Endothelial cell of umbilical vein (primary cell): ENCODE measurements around the gene SEMA6A. TPM values are rescaled to one million over a fixed set of nuclear protein-coding genes. Genes with fewer than 3 reads are reported as not detected.

ENCODE experiments used
- BruUV-seq: library from RNA; stranded (reverse); fragments of 400-500 nt; replicated peaks from 2 replicates; lab custom pipeline; 2021; lab: Mats Ljungman, UMichigan
- CTCF ChIA-PET: fragments of 300-600, 350-600 bp; sonication (Branson Sonifier 250); formaldehyde crosslinking; loops from one replicate; lab custom pipeline; 2021; ENCODE audit warnings: antibody characterized with exemption, inconsistent platforms; lab: Charles Lee
- POLR2A ChIA-PET: fragments of 300-600, 350-600 bp; sonication (Branson Sonifier 250); formaldehyde crosslinking; loops from one replicate; lab custom pipeline; 2021; ENCODE audit warnings: antibody characterized with exemption, inconsistent platforms; lab: Charles Lee
- DNase-seq: peaks from one replicate; pipeline ENCODE4 v3.0.0-alpha.2; 2011; ENCODE audit warnings: low read depth, low spot score
- FAIRE-seq: peaks from 2 replicates; lab custom pipeline; 2011; peaks lifted over from hg19 to GRCh38; lab: Jason Lieb, UNC
- H2AFZ ChIP-seq: 2 replicates; pipeline ENCODE4 v1.6.0; 2012; ENCODE audit warnings: low read depth, low read length, control low read depth, inconsistent platforms
- H3K27ac ChIP-seq: 2 replicates; pipeline ENCODE4 v1.5.1; 2011; ENCODE audit warnings: low read depth, mild to moderate bottlenecking, control low read depth, low read length, moderate library complexity; ENCODE audit not compliant: insufficient read depth
- H3K27me3 ChIP-seq, 2 experiments: 2 replicates each; pipeline versions ENCODE4 v1.6.0 to v1.6.1; 2011; ENCODE audit warnings: low read length in 2 of 2, mixed read lengths in 1 of 2; ENCODE audit not compliant: control insufficient read depth in 2 of 2, insufficient read depth in 2 of 2
- H3K36me3 ChIP-seq, 2 experiments: 2 replicates in 1 of 2; 3 replicates in 1 of 2; pipeline ENCODE4 v1.5.1; 2011; ENCODE audit warnings: low read length in 2 of 2, mild to moderate bottlenecking in 1 of 2, moderate library complexity in 1 of 2; ENCODE audit not compliant: control insufficient read depth in 2 of 2, insufficient read depth in 2 of 2; ENCODE audit errors: extremely low read depth in 1 of 2
- H3K4me1 ChIP-seq: 3 replicates; pipeline ENCODE4 v1.5.1; 2011; ENCODE audit warnings: mild to moderate bottlenecking, low read length; ENCODE audit not compliant: control insufficient read depth, insufficient read depth; ENCODE audit errors: extremely low read depth
- H3K4me2 ChIP-seq: 2 replicates; pipeline ENCODE4 v1.6.1; 2011; ENCODE audit warnings: low read length, control low read depth, mixed read lengths; ENCODE audit not compliant: insufficient read depth
- H3K4me3 ChIP-seq, 3 experiments: fragments of 200-600 bp in 1 of 3; sonication (generic), shearing (Covaris generic) in 1 of 3; replicated peaks in 1 of 3; 2 replicates each; pipeline ENCODE4 v1.5.1; 2011 to 2016; ENCODE audit warnings: control low read depth in 3 of 3, low read length in 3 of 3, mild to moderate bottlenecking in 2 of 3, inconsistent platforms in 1 of 3, low read depth in 1 of 3, moderate library complexity in 1 of 3; ENCODE audit not compliant: insufficient read depth in 1 of 3
- H3K79me2 ChIP-seq: 2 replicates; pipeline ENCODE4 v1.6.0; 2012; ENCODE audit warnings: low read length, inconsistent platforms; ENCODE audit not compliant: control insufficient read depth, insufficient read depth
- H3K9ac ChIP-seq: replicated peaks from 2 replicates; pipeline ENCODE3; 2011; ENCODE audit warnings: low read length, control low read depth; ENCODE audit not compliant: insufficient read depth; ENCODE audit errors: extremely low read depth
- H3K9me1 ChIP-seq: replicated peaks from 3 replicates; pipeline ENCODE4 v1.6.0; 2011; ENCODE audit warnings: mild to moderate bottlenecking, low read length; ENCODE audit not compliant: control insufficient read depth, insufficient read depth; ENCODE audit errors: extremely low read depth
- H3K9me3 ChIP-seq: replicated peaks from 2 replicates; pipeline ENCODE4 v1.5.1; 2012; ENCODE audit warnings: low read length, inconsistent platforms; ENCODE audit not compliant: control insufficient read depth, insufficient read depth
- H4K20me1 ChIP-seq: replicated peaks from 2 replicates; pipeline ENCODE3; 2011; ENCODE audit warnings: mild to moderate bottlenecking, low read length; ENCODE audit not compliant: control insufficient read depth, insufficient read depth; ENCODE audit errors: extremely low read depth
- CTCF ChIP-seq, 2 donors: IDR thresholded peaks; 1 replicate in 1 of 2; 2 replicates in 1 of 2; pipeline ENCODE4 v1.5.1; 2011; ENCODE audit warnings: low read length in 2 of 2, mild to moderate bottlenecking in 2 of 2, moderate library complexity in 2 of 2, control low read depth in 1 of 2, inconsistent platforms in 1 of 2, low read depth in 1 of 2; ENCODE audit not compliant: insufficient read depth in 1 of 2; ENCODE audit errors: extremely low read depth in 1 of 2
- EZH2 ChIP-seq: IDR thresholded peaks from 2 replicates; pipeline ENCODE4 v1.6.1; 2012; ENCODE audit warnings: borderline replicate concordance, low read depth, mild to moderate bottlenecking, moderate library complexity, low read length, inconsistent platforms; ENCODE audit not compliant: severe bottlenecking
- FOS ChIP-seq: IDR thresholded peaks from 2 replicates; pipeline ENCODE4 v1.6.1; 2011; ENCODE audit warnings: mild to moderate bottlenecking, low read length, moderate library complexity, borderline replicate concordance; ENCODE audit not compliant: insufficient read depth
- GATA2 ChIP-seq: IDR thresholded peaks from 2 replicates; pipeline ENCODE4 v1.7.0; 2011; ENCODE audit warnings: low read depth, mild to moderate bottlenecking, moderate library complexity, mixed read lengths, low read length; ENCODE audit not compliant: insufficient read length, insufficient read depth
- JUN ChIP-seq: IDR thresholded peaks from 2 replicates; pipeline ENCODE4 v1.6.1; 2011; ENCODE audit warnings: borderline replicate concordance, low read depth; ENCODE audit not compliant: insufficient read length, insufficient read depth
- MYC ChIP-seq: IDR thresholded peaks from one replicate; pipeline ENCODE4 v1.6.1; 2011; ENCODE audit warnings: mild to moderate bottlenecking, low read depth, low read length
- POLR2A ChIP-seq: IDR thresholded peaks from 2 replicates; pipeline ENCODE4 v1.6.1; 2012; ENCODE audit warnings: low read depth, mild to moderate bottlenecking, control low read depth, low read length
- POLR2AphosphoS5 ChIP-seq: IDR thresholded peaks from 2 replicates; pipeline ENCODE4 v1.6.1; 2012; ENCODE audit warnings: low read depth, mild to moderate bottlenecking, control low read depth, low read length, moderate library complexity; ENCODE audit not compliant: insufficient read depth
- dilution Hi-C: fragments of 300-500 bp; cut with MboI; formaldehyde crosslinking; loops from one replicate; pipeline ENCODE4 v1.15.0; 2019; ENCODE audit warnings: low sequenced_read_pairs; ENCODE audit not compliant: extremely low pct_ligation_motif_present
- intact Hi-C: fragments of 100-400 bp; cut with micrococcal nuclease; formaldehyde crosslinking; loops from one replicate; pipeline ENCODE4 v1.10.0; 2022
- polyA plus RNA-seq, 4 experiments: library from polyadenylated mRNA; depleted of rRNA in 3 of 4; stranded (reverse) in 3 of 4; unstranded in 1 of 4; fragments of >200 nt; gene quantifications; 2 replicates each; pipeline versions ENCODE4 v1.2.1 to v1.2.3, GENCODE V29; 2011 to 2012; ENCODE audit warnings: missing spikeins in 1 of 4
- total RNA-seq: library from RNA; stranded (reverse); gene quantifications from 2 replicates; pipeline ENCODE4 v1.2.3, GENCODE V29; 2021

SEMA6A gene
- total and polyA plus RNA-seq, 2 donors (not counting 3 experiments of a cell fraction or from before 2014, with no cell fraction given), result 0.43 to 1.5 TPM

GRCh38 chr5:116508835-116509234 lies 65.8 kb downstream of the SEMA6A start:
- FAIRE-seq, result no peak
- H3K4me3 ChIP-seq, result no peak overlapping the region
- no peak overlapping the region for H2AFZ ChIP-seq
- ChIA-PET POLR2A (no interaction called here), CTCF (no interaction called here)
- no peaks in the 10 kb centered on the region for H3K27me3 ChIP-seq
- no peak overlapping the region for H3K9ac ChIP-seq
- no peaks in the 10 kb centered on the region for H4K20me1 ChIP-seq
- H3K4me1 ChIP-seq, result no peaks in the 10 kb centered on the region
- no peak for DNase-seq
- no peaks in the 10 kb centered on the region for H3K79me2 ChIP-seq
- no peaks in the 10 kb centered on the region for H3K9me1 ChIP-seq
- H3K9me3 ChIP-seq, result no peaks in the 10 kb centered on the region
- H3K27ac ChIP-seq, result no peak overlapping the region
- intact Hi-C loops (no loop called here), dilution Hi-C loops (no loop called here)
- H3K36me3 ChIP-seq, result no peaks in the 10 kb centered on the region
- BruUV-seq, result no TSS peak
- H3K4me2 ChIP-seq, result no peak overlapping the region
- no peak for TF ChIP-seq GATA2
- no peak for TF ChIP-seq POLR2A
- no peak for TF ChIP-seq JUN
- no peak for TF ChIP-seq FOS
- TF ChIP-seq MYC, result no peak
- TF ChIP-seq CTCF (IDR thresholded peaks at IDR 0.05; ENCODE audit: extremely low read depth in 1 of 2, insufficient read depth in 1 of 2, low read depth in 1 of 2, low read length in 2 of 2), result no peak
- no peak for TF ChIP-seq EZH2
- no peak for TF ChIP-seq POLR2AphosphoS5
